Adipocyte (in vitro differentiated cells): ENCODE data around the gene RIPOR2.

Experiments
- DNase-seq: peaks from one replicate; pipeline ENCODE4 v3.0.0-alpha.2; 2015; ENCODE audit warnings: low read depth
- H3K27me3 ChIP-seq: replicated peaks from 2 replicates; pipeline ENCODE4 v1.7.0; 2013; ENCODE audit warnings: mild to moderate bottlenecking, low read length, moderate library complexity; ENCODE audit not compliant: control insufficient read depth, insufficient read depth
- H3K36me3 ChIP-seq: 2 replicates; pipeline ENCODE4 v1.7.0; 2013; ENCODE audit warnings: low read length, mild to moderate bottlenecking, moderate library complexity; ENCODE audit not compliant: control insufficient read depth, insufficient read depth, severe bottlenecking
- H3K4me1 ChIP-seq: 2 replicates; pipeline ENCODE4 v1.7.0; 2013; ENCODE audit warnings: mild to moderate bottlenecking, low read length, moderate library complexity; ENCODE audit not compliant: control insufficient read depth, insufficient read depth
- H3K4me3 ChIP-seq: 2 replicates; pipeline ENCODE4 v1.7.0; 2013; ENCODE audit warnings: mild to moderate bottlenecking, low read length, moderate library complexity
- H3K9ac ChIP-seq: 2 replicates; pipeline ENCODE4 v1.7.0; 2013; ENCODE audit warnings: mild to moderate bottlenecking, low read length, moderate library complexity
- H3K9me3 ChIP-seq: 2 replicates; pipeline ENCODE4 v1.7.0; 2013; ENCODE audit warnings: mild to moderate bottlenecking, low read length, moderate library complexity; ENCODE audit not compliant: control insufficient read depth

RIPOR2 gene

GRCh38 chr6:24968783-24969182 is 33.0 kb upstream of the RIPOR2 start:
- Histone ChIP-seq H3K36me3 (no peaks in the 10 kb centered on the region), H3K4me1 (no peaks in the 10 kb centered on the region), H3K4me3 (no peak overlapping the region), H3K9ac (no peak overlapping the region), H3K9me3 (no peaks in the 10 kb centered on the region), H3K27me3 (no peaks in the 10 kb centered on the region)
- DNase-seq, result no peak

DNA sequence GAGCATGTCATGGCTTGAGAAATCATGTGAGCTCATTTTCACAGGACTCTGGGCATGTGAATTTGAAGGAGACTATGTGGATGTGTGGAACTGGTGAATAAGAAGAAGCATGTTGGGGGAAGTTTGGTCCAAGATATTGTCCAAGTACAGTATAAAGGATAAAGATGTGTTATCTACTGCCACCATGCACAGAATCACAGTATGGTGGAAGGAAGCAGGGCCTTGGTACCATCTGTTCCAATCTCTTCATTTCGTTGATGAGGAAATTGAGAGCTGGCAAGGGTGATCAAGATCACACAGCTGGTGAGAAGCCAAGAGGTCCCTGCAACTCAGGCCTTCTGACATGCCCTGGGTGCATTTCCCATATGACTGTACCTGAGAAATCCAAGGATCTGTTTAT is 31.5 kb upstream of the RIPOR2 start:
- no peak for DNase-seq
- Histone ChIP-seq H3K27me3 (no peaks in the 10 kb centered on the region), H3K4me3 (no peak overlapping the region), H3K36me3 (no peaks in the 10 kb centered on the region), H3K9ac (no peak overlapping the region), H3K4me1 (no peaks in the 10 kb centered on the region), H3K9me3 (no peaks in the 10 kb centered on the region)

DNA sequence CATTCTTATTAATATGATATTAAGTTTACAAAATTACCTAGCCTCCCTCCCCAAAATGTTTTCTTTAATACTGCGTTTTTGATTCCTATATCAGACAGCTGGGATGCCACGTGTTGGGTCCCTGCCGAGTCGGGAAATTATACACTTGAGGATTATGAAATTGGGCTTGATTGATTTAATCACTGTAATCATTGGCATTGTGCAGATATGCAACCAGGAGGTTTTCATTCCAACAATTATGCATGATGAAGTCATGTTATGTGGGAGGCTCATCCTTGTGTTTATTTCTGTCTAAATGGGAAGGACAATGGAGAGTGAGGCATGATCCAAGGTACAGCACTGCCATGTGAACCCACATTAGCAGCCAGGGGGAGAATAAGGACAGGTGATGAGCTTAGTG is 30.6 kb upstream of the RIPOR2 start:
- DNase-seq, result no peak
- Histone ChIP-seq H3K9me3 (no peaks in the 10 kb centered on the region), H3K9ac (no peak overlapping the region), H3K4me1 (no peaks in the 10 kb centered on the region), H3K27me3 (no peaks in the 10 kb centered on the region), H3K36me3 (no peaks in the 10 kb centered on the region), H3K4me3 (no peak overlapping the region)

DNA sequence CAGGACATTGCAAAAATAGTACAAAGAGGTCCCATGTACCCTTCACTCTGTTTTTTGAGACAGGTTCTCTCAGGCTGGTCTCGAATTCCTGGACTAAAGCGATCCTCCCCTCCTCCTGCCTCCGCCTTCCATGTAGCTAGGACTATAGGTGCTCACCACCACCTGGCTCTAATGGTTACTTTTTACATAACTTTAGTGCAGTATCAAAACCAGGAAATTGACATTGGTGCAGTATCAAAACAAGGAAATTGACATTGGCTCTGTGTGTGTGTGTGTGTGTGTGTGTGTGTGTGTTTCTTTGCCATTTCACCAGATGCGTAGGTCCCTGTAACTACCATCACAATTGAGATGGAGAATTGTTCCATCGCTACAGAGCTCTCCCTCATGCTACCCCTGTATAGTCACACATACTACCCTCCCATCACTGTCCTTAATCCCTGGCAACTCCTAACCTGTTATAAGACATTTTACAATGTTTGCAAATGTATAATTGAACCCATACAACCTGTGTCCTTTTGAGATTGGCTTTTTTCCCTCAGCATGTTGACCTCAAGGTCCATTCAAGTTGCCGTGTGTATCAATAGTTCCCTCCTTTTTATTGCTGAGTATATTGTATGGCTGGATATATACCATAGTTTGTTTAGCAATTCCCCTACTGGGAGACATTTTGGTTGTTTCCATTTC is 28.3 kb upstream of the RIPOR2 start:
- no peak overlapping the region for H3K9ac ChIP-seq
- DNase-seq, result no peak
- H3K36me3 ChIP-seq, result no peaks in the 10 kb centered on the region
- no peaks in the 10 kb centered on the region for H3K27me3 ChIP-seq
- no peaks in the 10 kb centered on the region for H3K4me1 ChIP-seq
- no peaks in the 10 kb centered on the region for H3K9me3 ChIP-seq
- no peak overlapping the region for H3K4me3 ChIP-seq

GRCh38 chr6:24963339-24963738 is 27.6 kb upstream of the RIPOR2 start:
- H3K9ac ChIP-seq, result no peak overlapping the region
- H3K9me3 ChIP-seq, result no peaks in the 10 kb centered on the region
- no peaks in the 10 kb centered on the region for H3K27me3 ChIP-seq
- DNase-seq, result no peak
- H3K4me3 ChIP-seq, result no peak overlapping the region
- H3K36me3 ChIP-seq, result no peaks in the 10 kb centered on the region
- H3K4me1 ChIP-seq, result no peaks in the 10 kb centered on the region

DNA sequence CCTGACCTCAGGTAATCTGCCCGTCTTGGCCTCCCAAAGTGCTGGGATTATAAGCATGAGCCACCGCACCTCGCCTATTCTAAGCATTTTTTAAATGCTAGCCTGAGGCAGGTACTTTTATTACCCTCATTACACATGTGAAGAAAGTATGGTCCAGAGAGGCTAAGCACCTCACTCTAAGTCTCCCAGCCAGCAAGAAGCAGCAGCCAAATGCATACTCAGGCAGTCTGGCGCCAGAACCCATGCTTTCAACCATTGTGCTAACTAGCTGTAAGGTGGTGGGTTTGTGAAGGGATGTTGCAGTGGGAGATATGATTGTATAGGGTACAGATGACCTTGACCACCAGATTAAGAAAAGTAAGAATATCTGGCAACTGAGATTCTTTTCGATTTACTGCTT is 26.1 kb upstream of the RIPOR2 start:
- Histone ChIP-seq H3K4me1 (no peaks in the 10 kb centered on the region), H3K9me3 (no peaks in the 10 kb centered on the region), H3K27me3 (no peaks in the 10 kb centered on the region), H3K4me3 (no peak overlapping the region), H3K36me3 (no peaks in the 10 kb centered on the region), H3K9ac (no peak overlapping the region)
- no peak for DNase-seq

DNA sequence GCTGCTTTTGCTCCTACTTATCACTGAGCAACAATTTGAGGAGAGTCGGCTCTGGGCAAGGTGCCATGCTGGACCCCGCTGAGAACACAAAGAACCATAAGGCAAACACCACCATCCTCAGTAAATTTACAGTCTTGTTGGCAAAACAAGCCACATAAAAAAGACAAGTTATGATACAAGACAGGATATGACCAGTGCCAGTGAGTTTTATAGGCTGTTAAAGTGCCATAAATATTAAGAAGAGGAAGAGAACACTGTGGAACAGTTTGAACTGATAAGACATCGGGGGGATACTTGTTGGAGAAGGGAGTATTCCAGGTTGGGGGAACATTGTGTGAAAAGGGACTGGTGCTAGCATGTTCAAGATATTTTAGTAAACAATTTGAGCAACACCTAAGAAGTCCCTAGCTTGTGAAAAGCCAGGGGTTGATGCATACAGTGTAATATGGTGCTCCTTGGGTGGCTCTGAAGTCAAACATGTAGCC is 25.3 kb upstream of the RIPOR2 start:
- Histone ChIP-seq H3K9me3 (no peaks in the 10 kb centered on the region), H3K27me3 (no peaks in the 10 kb centered on the region), H3K4me1 (no peaks in the 10 kb centered on the region), H3K36me3 (no peaks in the 10 kb centered on the region), H3K9ac (no peak overlapping the region), H3K4me3 (no peak overlapping the region)
- no peak for DNase-seq

GRCh38 chr6:24959319-24959718 is 23.6 kb upstream of the RIPOR2 start:
- no peak for DNase-seq
- no peak overlapping the region for H3K4me3 ChIP-seq
- no peaks in the 10 kb centered on the region for H3K9me3 ChIP-seq
- no peaks in the 10 kb centered on the region for H3K4me1 ChIP-seq
- H3K36me3 ChIP-seq, result no peaks in the 10 kb centered on the region
- H3K9ac ChIP-seq, result no peak overlapping the region
- no peaks in the 10 kb centered on the region for H3K27me3 ChIP-seq

- Histone ChIP-seq H3K4me3 (no peak overlapping the region), H3K4me1 (peaks cover 2% of the 10 kb centered on the region), H3K9ac (no peak overlapping the region), H3K27me3 (no peaks in the 10 kb centered on the region), H3K36me3 (no peaks in the 10 kb centered on the region), H3K9me3 (peaks cover 8% of the 10 kb centered on the region)
- no peak for DNase-seq
Measured at GRCh38 chr6:24957199-24957598, 21.4 kb upstream of the RIPOR2 start.

GRCh38 chr6:24953726-24954125 is 18.0 kb upstream of the RIPOR2 start:
- no peak overlapping the region for H3K4me3 ChIP-seq
- DNase-seq, result no peak
- H3K9ac ChIP-seq, result no peak overlapping the region
- H3K36me3 ChIP-seq, result no peaks in the 10 kb centered on the region
- H3K9me3 ChIP-seq, result peaks cover 8% of the 10 kb centered on the region
- H3K4me1 ChIP-seq, result peaks cover 15% of the 10 kb centered on the region
- H3K27me3 ChIP-seq, result no peaks in the 10 kb centered on the region

DNA sequence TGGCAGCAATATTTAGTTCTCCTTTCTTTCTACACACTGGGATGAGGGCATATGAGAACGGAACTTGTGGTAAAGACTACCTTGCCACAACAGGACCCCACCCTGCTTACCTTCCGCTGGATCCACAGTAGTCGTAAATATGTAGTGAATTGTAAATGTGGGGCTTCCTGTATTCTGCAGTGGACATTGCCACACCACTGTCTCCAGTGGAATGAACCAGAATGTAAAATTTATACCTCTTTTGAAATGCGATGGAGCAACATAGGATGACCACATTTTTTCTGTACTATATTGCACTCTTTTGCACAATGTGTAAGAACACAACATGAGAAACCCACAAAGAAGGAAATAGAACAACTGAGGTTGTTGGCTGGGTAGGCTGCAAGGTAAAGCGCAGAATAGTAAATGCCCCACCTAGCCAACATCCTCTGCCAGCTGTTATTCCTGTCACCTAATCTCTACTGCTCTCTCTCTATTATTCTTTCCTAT is 16.1 kb upstream of the RIPOR2 start:
- Histone ChIP-seq H3K36me3 (no peaks in the 10 kb centered on the region), H3K9ac (no peak overlapping the region), H3K4me1 (peaks cover 15% of the 10 kb centered on the region), H3K4me3 (no peak overlapping the region), H3K27me3 (no peaks in the 10 kb centered on the region), H3K9me3 (peaks cover 13% of the 10 kb centered on the region)
- no peak for DNase-seq
